ENCODE results near the gene ATP1A1. TPM values are rescaled to one million over a fixed set of nuclear protein-coding genes. Genes with fewer than 3 reads are reported as not detected.

Gene ATP1A1
- total and polyA plus RNA-seq, 2 experiments from 2014 or later, result 117 to 202 TPM

DNA sequence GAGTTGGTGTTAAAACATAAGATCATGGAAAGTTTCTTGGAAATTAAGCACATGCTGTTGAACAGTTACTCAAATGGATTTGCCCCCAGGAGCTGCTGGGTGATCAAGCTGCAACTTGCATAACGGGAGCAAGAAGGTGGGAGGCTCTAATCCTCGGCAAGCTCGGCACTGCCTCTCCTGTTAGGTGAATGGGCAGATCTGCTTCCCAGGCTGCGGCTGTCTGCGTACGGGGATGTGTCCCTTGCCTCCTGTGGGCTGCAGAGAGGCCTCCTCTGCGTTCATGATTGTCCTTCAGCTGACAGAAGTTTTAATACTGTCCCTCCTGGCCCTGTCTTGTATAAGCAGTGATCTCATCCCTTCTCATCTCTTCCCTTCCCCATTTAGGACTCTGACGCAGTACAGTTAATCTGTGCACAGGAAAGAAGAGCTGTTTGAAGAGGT lies 36.7 kb downstream of the ATP1A1 start:
- Mint-ChIP-seq H3K9me3 (no peaks in the 10 kb centered on the region), H3K27me3 (ENCODE audit: insufficient read depth, low read depth, poor library complexity) (peaks cover 3% of the 10 kb centered on the region), H3K36me3 (ENCODE audit: low read depth) (peaks cover 26% of the 10 kb centered on the region), H3K4me1 (no peaks in the 10 kb centered on the region), H3K27ac (no peak overlapping the region), H3K4me3 (no peak overlapping the region)
- ATAC-seq (peak; percentile 33; the same call in 2 of the 3 replicates), DNase-seq (ENCODE audit: low spot score) (no peak)
- Histone ChIP-seq H3K9me2 (ENCODE audit: insufficient read depth) (no peaks in the 10 kb centered on the region), H4K20me1 (replicated peaks; ENCODE audit: insufficient read depth) (no peaks in the 10 kb centered on the region), H3K4me2 (no peak overlapping the region), H3K27me3 (ENCODE audit: insufficient read depth) (no peaks in the 10 kb centered on the region), H3K4me1 (ENCODE audit: insufficient read depth) (no peaks in the 10 kb centered on the region), H3K4me3 (no peak overlapping the region), H3K36me3 (ENCODE audit: insufficient read depth) (peaks cover 4% of the 10 kb centered on the region), H3F3A (replicated peaks; ENCODE audit: low read depth) (no peaks in the 10 kb centered on the region), H2AFZ (no peak overlapping the region), H3K79me2 (replicated peaks; ENCODE audit: insufficient read depth) (no peaks in the 10 kb centered on the region), H3K27ac (ENCODE audit: low read depth) (no peak overlapping the region)
- no peak for TF ChIP-seq NANOG (IDR thresholded peaks at IDR 0.05; ENCODE audit: borderline replicate concordance)
- no peak for TF ChIP-seq CREB1 (CRISPR knock-in tag; IDR thresholded peaks at IDR 0.05; ENCODE audit: low read depth)
- TF ChIP-seq ZNF331 (CRISPR knock-in tag; IDR thresholded peaks at IDR 0.05; ENCODE audit: low read depth), result no peak
- no peak for TF ChIP-seq JUNB (IDR thresholded peaks at IDR 0.05; ENCODE audit: unreplicated experiment)
- no peak for TF ChIP-seq EZH2 (IDR thresholded peaks at IDR 0.05; ENCODE audit: low read depth, unreplicated experiment)
- TF ChIP-seq, protein P1, sequence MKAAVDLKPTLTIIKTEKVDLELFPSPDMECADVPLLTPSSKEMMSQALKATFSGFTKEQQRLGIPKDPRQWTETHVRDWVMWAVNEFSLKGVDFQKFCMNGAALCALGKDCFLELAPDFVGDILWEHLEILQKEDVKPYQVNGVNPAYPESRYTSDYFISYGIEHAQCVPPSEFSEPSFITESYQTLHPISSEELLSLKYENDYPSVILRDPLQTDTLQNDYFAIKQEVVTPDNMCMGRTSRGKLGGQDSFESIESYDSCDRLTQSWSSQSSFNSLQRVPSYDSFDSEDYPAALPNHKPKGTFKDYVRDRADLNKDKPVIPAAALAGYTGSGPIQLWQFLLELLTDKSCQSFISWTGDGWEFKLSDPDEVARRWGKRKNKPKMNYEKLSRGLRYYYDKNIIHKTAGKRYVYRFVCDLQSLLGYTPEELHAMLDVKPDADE (IDR thresholded peaks at IDR 0.05), result no peak
- TF ChIP-seq ZNF114 (CRISPR knock-in tag; IDR thresholded peaks at IDR 0.05), result no peak

DNA sequence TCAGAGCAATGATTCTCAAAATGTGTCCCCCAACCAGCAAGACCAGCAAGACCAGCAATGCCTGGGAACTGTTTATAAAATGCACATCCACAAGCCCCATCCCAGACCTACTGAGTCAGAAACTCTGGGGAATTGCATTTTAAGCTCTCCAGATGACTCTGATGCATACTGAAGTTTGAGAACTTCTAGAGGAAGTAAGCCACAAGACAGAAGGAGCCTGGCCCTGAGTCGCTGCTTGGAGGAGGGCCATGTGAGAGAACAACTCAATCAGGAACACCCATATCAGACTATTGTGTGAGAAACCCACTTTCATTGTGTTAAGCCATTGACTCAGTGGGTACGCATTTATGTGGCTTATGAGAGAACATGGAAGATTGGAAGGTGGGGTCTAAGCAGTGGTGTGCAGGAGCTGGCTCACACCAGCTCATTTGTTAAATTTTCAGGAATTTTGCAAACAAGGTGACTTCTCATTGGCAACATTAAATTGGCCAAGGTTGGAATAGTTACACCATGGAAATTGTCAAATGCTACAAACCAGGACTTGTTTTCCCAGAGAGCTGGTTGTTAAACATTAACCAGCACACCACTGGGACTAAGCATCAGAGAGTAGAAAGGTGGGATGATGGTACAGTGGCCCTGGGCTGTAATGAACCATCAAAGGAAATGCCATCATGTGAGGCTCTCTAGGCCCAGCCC lies 38.9 kb downstream of the ATP1A1 start:
- no peak for DNase-seq (ENCODE audit: low spot score)
- Mint-ChIP-seq H3K4me1 (peaks cover 6% of the 10 kb centered on the region; the same call in 2 of the 3 replicates), H3K9me3 (no peaks in the 10 kb centered on the region), H3K27me3 (ENCODE audit: insufficient read depth, low read depth, poor library complexity) (peaks cover 3% of the 10 kb centered on the region), H3K4me3 (no peak overlapping the region), H3K27ac (no peak overlapping the region), H3K36me3 (ENCODE audit: low read depth) (peaks cover 5% of the 10 kb centered on the region)
- Histone ChIP-seq H3K27me3 (ENCODE audit: insufficient read depth) (no peaks in the 10 kb centered on the region), H4K20me1 (replicated peaks; ENCODE audit: insufficient read depth) (no peaks in the 10 kb centered on the region), H2AFZ (no peak overlapping the region), H3K27ac (ENCODE audit: low read depth) (no peak overlapping the region), H3F3A (replicated peaks; ENCODE audit: low read depth) (no peaks in the 10 kb centered on the region), H3K4me1 (ENCODE audit: insufficient read depth) (no peaks in the 10 kb centered on the region), H3K4me2 (no peak overlapping the region), H3K4me3 (no peak overlapping the region), H3K79me2 (replicated peaks; ENCODE audit: insufficient read depth) (no peaks in the 10 kb centered on the region), H3K9me2 (ENCODE audit: insufficient read depth) (no peaks in the 10 kb centered on the region), H3K36me3 (ENCODE audit: insufficient read depth) (no peaks in the 10 kb centered on the region)
- ATAC-seq, result no peak
- TF ChIP-seq JUNB (IDR thresholded peaks at IDR 0.05; ENCODE audit: unreplicated experiment) (no peak), CREB1 (CRISPR knock-in tag; IDR thresholded peaks at IDR 0.05; ENCODE audit: low read depth) (no peak), POLR2AphosphoS5 (IDR thresholded peaks at IDR 0.05; ENCODE audit: low read depth) (no peak)
- TF ChIP-seq, protein P2, sequence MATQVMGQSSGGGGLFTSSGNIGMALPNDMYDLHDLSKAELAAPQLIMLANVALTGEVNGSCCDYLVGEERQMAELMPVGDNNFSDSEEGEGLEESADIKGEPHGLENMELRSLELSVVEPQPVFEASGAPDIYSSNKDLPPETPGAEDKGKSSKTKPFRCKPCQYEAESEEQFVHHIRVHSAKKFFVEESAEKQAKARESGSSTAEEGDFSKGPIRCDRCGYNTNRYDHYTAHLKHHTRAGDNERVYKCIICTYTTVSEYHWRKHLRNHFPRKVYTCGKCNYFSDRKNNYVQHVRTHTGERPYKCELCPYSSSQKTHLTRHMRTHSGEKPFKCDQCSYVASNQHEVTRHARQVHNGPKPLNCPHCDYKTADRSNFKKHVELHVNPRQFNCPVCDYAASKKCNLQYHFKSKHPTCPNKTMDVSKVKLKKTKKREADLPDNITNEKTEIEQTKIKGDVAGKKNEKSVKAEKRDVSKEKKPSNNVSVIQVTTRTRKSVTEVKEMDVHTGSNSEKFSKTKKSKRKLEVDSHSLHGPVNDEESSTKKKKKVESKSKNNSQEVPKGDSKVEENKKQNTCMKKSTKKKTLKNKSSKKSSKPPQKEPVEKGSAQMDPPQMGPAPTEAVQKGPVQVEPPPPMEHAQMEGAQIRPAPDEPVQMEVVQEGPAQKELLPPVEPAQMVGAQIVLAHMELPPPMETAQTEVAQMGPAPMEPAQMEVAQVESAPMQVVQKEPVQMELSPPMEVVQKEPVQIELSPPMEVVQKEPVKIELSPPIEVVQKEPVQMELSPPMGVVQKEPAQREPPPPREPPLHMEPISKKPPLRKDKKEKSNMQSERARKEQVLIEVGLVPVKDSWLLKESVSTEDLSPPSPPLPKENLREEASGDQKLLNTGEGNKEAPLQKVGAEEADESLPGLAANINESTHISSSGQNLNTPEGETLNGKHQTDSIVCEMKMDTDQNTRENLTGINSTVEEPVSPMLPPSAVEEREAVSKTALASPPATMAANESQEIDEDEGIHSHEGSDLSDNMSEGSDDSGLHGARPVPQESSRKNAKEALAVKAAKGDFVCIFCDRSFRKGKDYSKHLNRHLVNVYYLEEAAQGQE (IDR thresholded peaks at IDR 0.05; ENCODE audit: unreplicated experiment), result no peak
- TF ChIP-seq, protein P3, sequence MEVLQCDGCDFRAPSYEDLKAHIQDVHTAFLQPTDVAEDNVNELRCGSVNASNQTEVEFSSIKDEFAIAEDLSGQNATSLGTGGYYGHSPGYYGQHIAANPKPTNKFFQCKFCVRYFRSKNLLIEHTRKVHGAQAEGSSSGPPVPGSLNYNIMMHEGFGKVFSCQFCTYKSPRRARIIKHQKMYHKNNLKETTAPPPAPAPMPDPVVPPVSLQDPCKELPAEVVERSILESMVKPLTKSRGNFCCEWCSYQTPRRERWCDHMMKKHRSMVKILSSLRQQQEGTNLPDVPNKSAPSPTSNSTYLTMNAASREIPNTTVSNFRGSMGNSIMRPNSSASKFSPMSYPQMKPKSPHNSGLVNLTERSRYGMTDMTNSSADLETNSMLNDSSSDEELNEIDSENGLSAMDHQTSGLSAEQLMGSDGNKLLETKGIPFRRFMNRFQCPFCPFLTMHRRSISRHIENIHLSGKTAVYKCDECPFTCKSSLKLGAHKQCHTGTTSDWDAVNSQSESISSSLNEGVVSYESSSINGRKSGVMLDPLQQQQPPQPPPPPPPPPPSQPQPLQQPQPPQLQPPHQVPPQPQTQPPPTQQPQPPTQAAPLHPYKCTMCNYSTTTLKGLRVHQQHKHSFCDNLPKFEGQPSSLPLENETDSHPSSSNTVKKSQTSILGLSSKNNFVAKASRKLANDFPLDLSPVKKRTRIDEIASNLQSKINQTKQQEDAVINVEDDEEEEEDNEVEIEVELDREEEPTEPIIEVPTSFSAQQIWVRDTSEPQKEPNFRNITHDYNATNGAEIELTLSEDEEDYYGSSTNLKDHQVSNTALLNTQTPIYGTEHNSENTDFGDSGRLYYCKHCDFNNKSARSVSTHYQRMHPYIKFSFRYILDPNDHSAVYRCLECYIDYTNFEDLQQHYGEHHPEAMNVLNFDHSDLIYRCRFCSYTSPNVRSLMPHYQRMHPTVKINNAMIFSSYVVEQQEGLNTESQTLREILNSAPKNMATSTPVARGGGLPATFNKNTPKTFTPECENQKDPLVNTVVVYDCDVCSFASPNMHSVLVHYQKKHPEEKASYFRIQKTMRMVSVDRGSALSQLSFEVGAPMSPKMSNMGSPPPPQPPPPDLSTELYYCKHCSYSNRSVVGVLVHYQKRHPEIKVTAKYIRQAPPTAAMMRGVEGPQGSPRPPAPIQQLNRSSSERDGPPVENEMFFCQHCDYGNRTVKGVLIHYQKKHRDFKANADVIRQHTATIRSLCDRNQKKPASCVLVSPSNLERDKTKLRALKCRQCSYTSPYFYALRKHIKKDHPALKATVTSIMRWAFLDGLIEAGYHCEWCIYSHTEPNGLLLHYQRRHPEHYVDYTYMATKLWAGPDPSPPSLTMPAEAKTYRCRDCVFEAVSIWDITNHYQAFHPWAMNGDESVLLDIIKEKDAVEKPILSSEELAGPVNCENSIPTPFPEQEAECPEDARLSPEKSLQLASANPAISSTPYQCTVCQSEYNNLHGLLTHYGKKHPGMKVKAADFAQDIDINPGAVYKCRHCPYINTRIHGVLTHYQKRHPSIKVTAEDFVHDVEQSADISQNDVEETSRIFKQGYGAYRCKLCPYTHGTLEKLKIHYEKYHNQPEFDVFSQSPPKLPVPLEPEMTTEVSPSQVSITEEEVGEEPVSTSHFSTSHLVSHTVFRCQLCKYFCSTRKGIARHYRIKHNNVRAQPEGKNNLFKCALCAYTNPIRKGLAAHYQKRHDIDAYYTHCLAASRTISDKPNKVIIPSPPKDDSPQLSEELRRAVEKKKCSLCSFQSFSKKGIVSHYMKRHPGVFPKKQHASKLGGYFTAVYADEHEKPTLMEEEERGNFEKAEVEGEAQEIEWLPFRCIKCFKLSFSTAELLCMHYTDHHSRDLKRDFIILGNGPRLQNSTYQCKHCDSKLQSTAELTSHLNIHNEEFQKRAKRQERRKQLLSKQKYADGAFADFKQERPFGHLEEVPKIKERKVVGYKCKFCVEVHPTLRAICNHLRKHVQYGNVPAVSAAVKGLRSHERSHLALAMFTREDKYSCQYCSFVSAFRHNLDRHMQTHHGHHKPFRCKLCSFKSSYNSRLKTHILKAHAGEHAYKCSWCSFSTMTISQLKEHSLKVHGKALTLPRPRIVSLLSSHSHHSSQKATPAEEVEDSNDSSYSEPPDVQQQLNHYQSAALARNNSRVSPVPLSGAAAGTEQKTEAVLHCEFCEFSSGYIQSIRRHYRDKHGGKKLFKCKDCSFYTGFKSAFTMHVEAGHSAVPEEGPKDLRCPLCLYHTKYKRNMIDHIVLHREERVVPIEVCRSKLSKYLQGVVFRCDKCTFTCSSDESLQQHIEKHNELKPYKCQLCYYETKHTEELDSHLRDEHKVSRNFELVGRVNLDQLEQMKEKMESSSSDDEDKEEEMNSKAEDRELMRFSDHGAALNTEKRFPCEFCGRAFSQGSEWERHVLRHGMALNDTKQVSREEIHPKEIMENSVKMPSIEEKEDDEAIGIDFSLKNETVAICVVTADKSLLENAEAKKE (CRISPR knock-in tag; IDR thresholded peaks at IDR 0.05), result no peak
